Heart right ventricle (tissue), 16 donors: ENCODE results near the gene MFSD12. TPM values are rescaled to one million over a fixed set of nuclear protein-coding genes. Genes with fewer than 3 reads are reported as not detected.

ENCODE experiments used
- ATAC-seq, 8 donors: fragments of 200-7000 bp; cut with Tn5 transposase; one replicate each; pipeline ENCODE4 v1.9.1; 2020; ENCODE audit warnings: mild to moderate bottlenecking in 8 of 8, moderate library complexity in 8 of 8, moderate number of reproducible peaks in 1 of 8
- DNase-seq, 2 donors: peaks; one replicate each; pipeline ENCODE4 v3.0.0-alpha.2; 2020
- H3K27ac ChIP-seq, 10 donors: fragments of 200-600 bp; sonication (generic) in 2 of 10; one replicate each; pipeline versions ENCODE4 v1.5.0 to v1.8.0; 2020 to 2022; ENCODE audit warnings: mild to moderate bottlenecking in 3 of 10
- H3K27me3 ChIP-seq, 7 donors: fragments of 200-600 bp; one replicate each; pipeline ENCODE4 v1.8.0; 2021 to 2022; ENCODE audit warnings: mild to moderate bottlenecking in 2 of 7
- H3K36me3 ChIP-seq, 9 donors: fragments of 200-600 bp; sonication (generic) in 1 of 9; one replicate each; pipeline versions ENCODE4 v1.5.0 to v1.8.0; 2020 to 2022; ENCODE audit warnings: mild to moderate bottlenecking in 2 of 9
- H3K4me1 ChIP-seq, 9 donors: fragments of 200-600 bp; sonication (generic) in 1 of 9; one replicate each; pipeline versions ENCODE4 v1.5.0 to v1.8.0; 2020 to 2022; ENCODE audit warnings: mild to moderate bottlenecking in 4 of 9
- H3K4me3 ChIP-seq, 10 donors: fragments of 200-600 bp; sonication (generic) in 2 of 10; one replicate each; pipeline versions ENCODE4 v1.5.0 to v1.8.0; 2020 to 2022; ENCODE audit warnings: mild to moderate bottlenecking in 7 of 10, moderate library complexity in 2 of 10
- H3K9me3 ChIP-seq, 11 donors: fragments of 200-600 bp in 10 of 11; sonication (generic) in 2 of 11; one replicate each; pipeline versions ENCODE4 v1.5.0 to v1.8.0; 2013 to 2022; ENCODE audit warnings: mild to moderate bottlenecking in 2 of 11, control low read depth in 1 of 11, moderate library complexity in 1 of 11
- WGBS, 2 donors: extraction: QIAGEN DNeasy Blood & Tissue Kit; methylation state at CpG; one replicate each; pipeline ENCODE4 v1.1.7; 2013; ENCODE audit warnings: inconsistent platforms in 1 of 2; 5-methylcytosine and 5-hydroxymethylcytosine counted together
- intact Hi-C, 10 donors: fragments of 100-400 bp; cut with DNase I; formaldehyde crosslinking; loops; one replicate each; pipeline versions ENCODE4 v1.11.1 to v1.14.2; 2022
- polyA plus RNA-seq, 2 donors: library from polyadenylated mRNA; stranded (reverse); fragments of 200-250 nt; gene quantifications; one replicate each; pipeline ENCODE4 v1.2.3, GENCODE V29; 2013
- total RNA-seq, 10 donors: library from RNA; stranded (reverse); fragmentation: NEBNext Ultra II Directional in 3 of 10; extraction: Animal tissue kit (Norgen Biotek cat#: 25700) in 3 of 10; gene quantifications; one replicate each; pipeline versions ENCODE4 v1.2.1 to v1.2.4, GENCODE V29; 2021 to 2023
- TF ChIP-seq, protein P1 (sequence below), 9 donors: fragments of 200-600 bp; sonication (generic) in 2 of 9; IDR thresholded peaks; one replicate each; pipeline versions ENCODE4 v1.5.0 to v1.8.0; 2021 to 2022; ENCODE audit warnings: antibody characterized with exemption in 9 of 9, mild to moderate bottlenecking in 5 of 9, moderate library complexity in 1 of 9
- donor health status: Arrhythmogenic right ventricular cardiomyopathy.
- donor health status: ischemic (EF 13 %, LVEDD 7.1; RV severe dilation, severe dysfunction).
- donor health status: healthy with polysubstance abuse.
- donor health status: DM: no; HTN: yes; CAD: no.
- donor health status: DM: no; HTN: no; CAD: no.
- donor health status: ischemic (EF 25% LVEDD 6.9; RV normal size, moderate dysfunction).
- donor health status: ischemic (EF 25% LVEDD 5.7; RV mildly dilated, moderate dysfunction).
- donor health status: healthy.
- donor health status: DM: yes; HTN: yes; CAD: no.
- donor health status: Ischemic cardiomyopathy.
- donor health status: ischemic (EF 35%, LVEDD 5.7; RV mildly dilated, moderate dysfunction).
- donor health status: nonischemic (EF 11% LVEDD 7.7; RV severe dilation, severe dysfunction).
- donor health status: DM: yes; HTN: yes; CAD: no.
- donor health status: PGD.
- donor health status: ischemic (EF 29% LVEDD 5.4; RV normal size, mild dysfunction).
- donor health status: nonischemic (EF 23%, LVEDD 6.1; RV moderate dilation, normal function).

The MFSD12 gene
- total and polyA plus RNA-seq, 12 donors, result 11.6 to 43.2 (median 22.1) TPM

DNA sequence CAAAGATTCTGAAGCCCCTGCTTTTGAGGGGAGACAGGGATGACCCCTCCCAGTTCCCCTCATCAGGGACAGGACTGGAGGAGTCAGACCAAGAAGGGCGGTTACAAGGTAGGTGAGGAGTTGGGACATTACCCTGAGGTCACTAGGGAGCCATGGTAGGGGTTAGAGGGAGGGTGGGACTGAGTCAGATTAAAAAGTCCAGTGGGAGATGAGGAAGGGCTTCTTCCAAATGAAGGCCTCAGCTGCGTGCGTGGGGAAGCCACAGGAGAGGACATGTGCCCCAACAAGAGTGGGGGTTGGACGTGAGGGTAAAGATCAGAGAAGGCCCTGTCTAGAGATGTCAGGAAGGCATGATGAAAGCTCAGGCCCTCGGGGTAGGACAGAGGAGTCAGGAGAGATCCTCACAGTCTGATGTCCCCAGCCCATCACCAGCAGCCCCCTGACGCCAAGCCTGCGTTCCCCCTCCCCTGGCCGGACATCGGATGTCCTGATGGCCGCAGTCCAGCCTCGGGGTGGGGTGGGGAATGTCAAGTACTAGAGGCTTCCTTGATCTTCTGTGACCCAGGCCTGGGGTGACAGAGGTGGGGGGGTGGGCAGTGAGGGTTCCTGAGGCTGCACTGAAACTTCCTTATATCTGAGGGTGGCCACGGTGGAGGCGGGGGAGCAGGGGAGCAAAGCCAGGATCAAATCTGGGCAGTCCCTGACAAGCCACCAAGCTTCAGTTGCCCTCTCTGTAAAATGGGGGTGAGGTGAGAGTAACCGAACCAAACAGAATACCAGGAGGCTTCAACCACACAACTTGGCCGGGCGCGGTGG is 6.5 kb upstream of the MFSD12 start:
- H3K27ac ChIP-seq, result no peak overlapping the region
- intact Hi-C loops, result no loop called here
- DNase-seq (no peak), ATAC-seq (no peak)
- no peaks in the 10 kb centered on the region for H3K27me3 ChIP-seq
- H3K4me3 ChIP-seq, result no peak overlapping the region
- WGBS, 2 donors, result 67 to 81% methylated on average over 15 to 17 of the region's 17 CpGs
- H3K9me3 ChIP-seq, result no peaks in the 10 kb centered on the region
- no peaks in the 10 kb centered on the region for H3K4me1 ChIP-seq
- TF ChIP-seq, protein P1, sequence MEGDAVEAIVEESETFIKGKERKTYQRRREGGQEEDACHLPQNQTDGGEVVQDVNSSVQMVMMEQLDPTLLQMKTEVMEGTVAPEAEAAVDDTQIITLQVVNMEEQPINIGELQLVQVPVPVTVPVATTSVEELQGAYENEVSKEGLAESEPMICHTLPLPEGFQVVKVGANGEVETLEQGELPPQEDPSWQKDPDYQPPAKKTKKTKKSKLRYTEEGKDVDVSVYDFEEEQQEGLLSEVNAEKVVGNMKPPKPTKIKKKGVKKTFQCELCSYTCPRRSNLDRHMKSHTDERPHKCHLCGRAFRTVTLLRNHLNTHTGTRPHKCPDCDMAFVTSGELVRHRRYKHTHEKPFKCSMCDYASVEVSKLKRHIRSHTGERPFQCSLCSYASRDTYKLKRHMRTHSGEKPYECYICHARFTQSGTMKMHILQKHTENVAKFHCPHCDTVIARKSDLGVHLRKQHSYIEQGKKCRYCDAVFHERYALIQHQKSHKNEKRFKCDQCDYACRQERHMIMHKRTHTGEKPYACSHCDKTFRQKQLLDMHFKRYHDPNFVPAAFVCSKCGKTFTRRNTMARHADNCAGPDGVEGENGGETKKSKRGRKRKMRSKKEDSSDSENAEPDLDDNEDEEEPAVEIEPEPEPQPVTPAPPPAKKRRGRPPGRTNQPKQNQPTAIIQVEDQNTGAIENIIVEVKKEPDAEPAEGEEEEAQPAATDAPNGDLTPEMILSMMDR (IDR thresholded peaks at IDR 0.05), result no peak
- H3K36me3 ChIP-seq, result no peaks in the 10 kb centered on the region

DNA sequence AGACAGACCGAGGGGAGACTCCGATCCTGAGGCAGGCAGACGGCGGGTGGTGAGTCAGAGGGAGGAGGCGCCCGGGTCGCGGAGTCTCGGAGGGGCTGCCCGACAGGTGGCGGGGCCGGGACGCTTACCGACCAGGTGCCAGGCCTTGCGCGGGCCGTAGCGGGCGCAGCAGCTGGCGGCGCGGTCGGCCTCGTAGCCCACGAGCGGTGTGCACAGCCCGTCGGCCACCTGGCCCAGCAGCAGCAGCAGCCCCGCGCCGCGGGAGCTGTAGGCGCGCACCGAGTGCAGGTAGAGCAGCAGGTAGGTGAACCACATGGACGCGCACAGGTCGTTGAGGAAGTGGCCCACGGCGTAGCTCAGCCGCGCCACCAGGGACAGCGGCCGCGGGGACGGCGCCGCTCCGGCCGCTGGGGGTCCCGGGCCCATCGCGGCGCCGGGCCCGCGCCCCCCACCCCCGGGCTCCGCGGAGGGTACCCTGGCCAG is 367 bp downstream of the MFSD12 start:
- Histone ChIP-seq H3K4me1 (peaks cover 10 to 55% (median 52%) of the 10 kb centered on the region in 9 donors), H3K36me3 (no peaks in the 10 kb centered on the region), H3K9me3 (no peaks in the 10 kb centered on the region), H3K4me3 (peak overlapping the region; percentile 57 to 96 (median 89)), H3K27ac (peak overlapping the region in 9 of 10 donors; percentile 54 to 90 (median 78)), H3K27me3 (no peaks in the 10 kb centered on the region)
- DNase-seq (no peak), ATAC-seq (peak in 1 of 8 donors; percentile 7)
- 0 to 1% methylated on average over 39 to 60 of the region's 60 CpGs for WGBS, 2 donors
- intact Hi-C loops, result loop anchor here in 5 of 10 donors (1.0 to 10.0 kb wide), 2 partner anchors 15 to 148 kb away; partner anchors contain the start of genes HMG20B (in 3 of the 5), PIP5K1C (in 3 of the 5) and TJP3 (in 3 of the 5)
- TF ChIP-seq, protein P1 (IDR thresholded peaks at IDR 0.05), result peak in 2 of 9 donors; percentile 22 to 25

DNA sequence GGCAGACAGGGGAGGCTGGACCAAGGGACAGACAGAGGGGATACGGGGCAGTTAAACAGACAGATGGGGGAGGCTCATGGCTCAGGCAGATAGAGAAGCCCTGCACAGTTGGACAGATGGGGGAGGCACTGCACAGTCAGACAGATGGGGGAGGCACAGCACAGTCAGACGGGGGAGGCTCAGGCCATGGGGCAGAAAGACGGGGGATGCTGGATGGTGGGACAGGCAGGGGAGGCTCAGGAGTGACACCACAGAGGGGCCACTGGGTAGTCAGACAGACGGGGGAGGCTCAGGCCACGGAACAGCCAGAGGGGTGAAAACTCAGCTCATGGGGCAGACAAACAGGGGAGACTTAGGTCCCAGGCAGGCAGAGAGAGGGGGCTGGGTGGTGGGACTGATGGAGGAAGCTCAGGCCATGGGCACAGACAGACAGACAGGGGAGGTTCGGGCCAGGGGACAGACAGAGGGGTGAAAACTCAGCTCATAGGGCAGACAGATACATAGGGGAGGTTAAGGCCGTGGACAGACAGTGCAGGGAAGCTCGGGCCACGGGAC is 886 bp downstream of the MFSD12 start:
- whole genome bisulfite sequencing, 2 donors, result 34% methylated on average over 9 of the region's 9 CpGs
- ATAC-seq (no peak), DNase-seq (no peak)
- Histone ChIP-seq H3K4me1 (peaks cover 10 to 55% (median 52%) of the 10 kb centered on the region in 9 donors), H3K27ac (peak overlapping the region in 8 of 10 donors; percentile 54 to 90 (median 79)), H3K9me3 (no peaks in the 10 kb centered on the region), H3K4me3 (peak overlapping the region; percentile 57 to 96 (median 89)), H3K27me3 (no peaks in the 10 kb centered on the region), H3K36me3 (no peaks in the 10 kb centered on the region)
- intact Hi-C loops, result loop anchor here in 3 of 10 donors (10.0 kb wide), 1 partner anchor 148 kb away; the partner anchor contains the start of genes PIP5K1C (in 3 of the 3) and TJP3 (in 3 of the 3)
- TF ChIP-seq, protein P1 (IDR thresholded peaks at IDR 0.05), result no peak
